Measurements from ENCODE around the gene FMNL2.

- TF ChIP-seq, protein P1, sequence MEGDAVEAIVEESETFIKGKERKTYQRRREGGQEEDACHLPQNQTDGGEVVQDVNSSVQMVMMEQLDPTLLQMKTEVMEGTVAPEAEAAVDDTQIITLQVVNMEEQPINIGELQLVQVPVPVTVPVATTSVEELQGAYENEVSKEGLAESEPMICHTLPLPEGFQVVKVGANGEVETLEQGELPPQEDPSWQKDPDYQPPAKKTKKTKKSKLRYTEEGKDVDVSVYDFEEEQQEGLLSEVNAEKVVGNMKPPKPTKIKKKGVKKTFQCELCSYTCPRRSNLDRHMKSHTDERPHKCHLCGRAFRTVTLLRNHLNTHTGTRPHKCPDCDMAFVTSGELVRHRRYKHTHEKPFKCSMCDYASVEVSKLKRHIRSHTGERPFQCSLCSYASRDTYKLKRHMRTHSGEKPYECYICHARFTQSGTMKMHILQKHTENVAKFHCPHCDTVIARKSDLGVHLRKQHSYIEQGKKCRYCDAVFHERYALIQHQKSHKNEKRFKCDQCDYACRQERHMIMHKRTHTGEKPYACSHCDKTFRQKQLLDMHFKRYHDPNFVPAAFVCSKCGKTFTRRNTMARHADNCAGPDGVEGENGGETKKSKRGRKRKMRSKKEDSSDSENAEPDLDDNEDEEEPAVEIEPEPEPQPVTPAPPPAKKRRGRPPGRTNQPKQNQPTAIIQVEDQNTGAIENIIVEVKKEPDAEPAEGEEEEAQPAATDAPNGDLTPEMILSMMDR (IDR thresholded peaks at IDR 0.05), result no peak
- TF ChIP-seq POLR2AphosphoS5 (IDR thresholded peaks at IDR 0.05), result no peak
- no peak for TF ChIP-seq POLR2A (IDR thresholded peaks at IDR 0.05; ENCODE audit: low read depth)
Measured at GRCh38 chr2:152508446-152508845, 173.5 kb downstream of the FMNL2 start.

Data from esophagus muscularis mucosa (tissue), 3 donors.